WTC11 (cell line): ENCODE measurements around the gene PEX10.

ENCODE experiments used
- CBFB ChIP-seq: sonication (generic); formaldehyde crosslinking; IDR thresholded peaks from 2 replicates; pipeline ENCODE4 v1.8.1; 2022; ENCODE audit warnings: mild to moderate bottlenecking, low read depth, missing genetic modification reagents
- JUN ChIP-seq: sonication (generic); formaldehyde crosslinking; IDR thresholded peaks from 2 replicates; pipeline ENCODE4 v1.8.0; 2023; ENCODE audit warnings: mild to moderate bottlenecking, missing genetic modification reagents
- MXD4 ChIP-seq: fragments of 250-450 bp; sonication (Bioruptor Pico); IDR thresholded peaks from 2 replicates; pipeline ENCODE4 v1.8.0; 2021; ENCODE audit warnings: mild to moderate bottlenecking, moderate library complexity, borderline replicate concordance
- NFATC4 ChIP-seq: fragments of 250-450 bp; sonication (Bioruptor Pico); IDR thresholded peaks from 2 replicates; pipeline ENCODE4 v1.9.0; 2021; ENCODE audit warnings: mild to moderate bottlenecking
- NFE2L1 ChIP-seq: sonication (generic); formaldehyde crosslinking; IDR thresholded peaks from 2 replicates; pipeline ENCODE4 v1.8.1; 2023; ENCODE audit warnings: missing genetic modification reagents
- NFYB ChIP-seq: sonication (generic); formaldehyde crosslinking; conservative IDR thresholded peaks from 2 replicates; pipeline ENCODE4 v1.8.0; 2022; ENCODE audit warnings: low read depth, missing genetic modification reagents
- SP1 ChIP-seq: sonication (generic); formaldehyde crosslinking; conservative IDR thresholded peaks from 2 replicates; pipeline ENCODE4 v1.8.1; 2022; ENCODE audit warnings: missing genetic modification reagents
- TCF7 ChIP-seq: sonication (generic); formaldehyde crosslinking; IDR thresholded peaks from 2 replicates; pipeline ENCODE4 v1.8.0; 2022; ENCODE audit warnings: mild to moderate bottlenecking, low read depth, missing genetic modification reagents, moderate library complexity
- TF ChIP-seq, protein P1 (sequence below): fragments of 200-600 bp; IDR thresholded peaks from 2 replicates; pipeline ENCODE4 v1.8.0; 2022; ENCODE audit warnings: antibody characterized with exemption
- TF ChIP-seq, protein P2 (sequence below): sonication (generic); formaldehyde crosslinking; conservative IDR thresholded peaks from 2 replicates; pipeline ENCODE4 v1.8.1; 2023; ENCODE audit warnings: mild to moderate bottlenecking, low read depth, missing genetic modification reagents, moderate library complexity
- TF ChIP-seq, protein P3 (sequence below): sonication (generic); formaldehyde crosslinking; IDR thresholded peaks from 2 replicates; pipeline ENCODE4 v1.8.1; 2023; ENCODE audit warnings: mild to moderate bottlenecking, missing genetic modification reagents, moderate library complexity
- TF ChIP-seq, protein P4 (sequence below): sonication (generic); formaldehyde crosslinking; conservative IDR thresholded peaks from 2 replicates; pipeline ENCODE4 v1.8.1; 2022; ENCODE audit warnings: mild to moderate bottlenecking, missing genetic modification reagents
- TF ChIP-seq, protein P5 (sequence below): fragments of 250-450 bp; sonication (Bioruptor Pico); IDR thresholded peaks from 2 replicates; pipeline ENCODE4 v2.1.2; 2022; ENCODE audit warnings: mild to moderate bottlenecking, moderate library complexity
- TF ChIP-seq, protein P6 (sequence below): sonication (generic); formaldehyde crosslinking; IDR thresholded peaks from 2 replicates; pipeline ENCODE4 v1.8.0; 2022; ENCODE audit warnings: mild to moderate bottlenecking, missing genetic modification reagents

DNA sequence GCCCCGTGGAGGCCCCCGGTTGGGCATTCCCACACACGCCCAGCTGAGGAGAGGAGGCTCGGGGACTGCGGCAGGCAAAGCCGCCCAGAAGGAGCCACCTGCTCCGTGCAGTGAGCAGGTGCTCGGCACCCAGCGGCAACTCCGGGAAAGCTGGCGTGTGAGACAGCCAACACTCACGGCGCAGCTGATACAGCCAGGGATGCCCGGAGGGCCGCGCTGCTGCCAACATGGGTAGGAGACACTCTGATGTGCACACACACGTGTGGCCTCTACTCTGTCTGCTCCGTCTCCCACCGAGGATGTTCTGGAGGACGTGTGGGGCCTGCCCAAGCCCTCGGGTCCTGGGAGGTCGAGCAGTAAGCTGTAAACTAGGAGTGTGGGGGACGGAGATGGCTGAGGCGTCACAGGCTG, 33.9 kb downstream of the PEX10 start:
- TF ChIP-seq JUN (CRISPR knock-in tag) (no peak), TCF7 (CRISPR knock-in tag) (no peak), CBFB (CRISPR knock-in tag) (no peak), NFE2L1 (CRISPR knock-in tag) (no peak), NFATC4 (no peak), NFYB (CRISPR knock-in tag) (no peak), SP1 (no peak), MXD4 (no peak)
- TF ChIP-seq, protein P1, sequence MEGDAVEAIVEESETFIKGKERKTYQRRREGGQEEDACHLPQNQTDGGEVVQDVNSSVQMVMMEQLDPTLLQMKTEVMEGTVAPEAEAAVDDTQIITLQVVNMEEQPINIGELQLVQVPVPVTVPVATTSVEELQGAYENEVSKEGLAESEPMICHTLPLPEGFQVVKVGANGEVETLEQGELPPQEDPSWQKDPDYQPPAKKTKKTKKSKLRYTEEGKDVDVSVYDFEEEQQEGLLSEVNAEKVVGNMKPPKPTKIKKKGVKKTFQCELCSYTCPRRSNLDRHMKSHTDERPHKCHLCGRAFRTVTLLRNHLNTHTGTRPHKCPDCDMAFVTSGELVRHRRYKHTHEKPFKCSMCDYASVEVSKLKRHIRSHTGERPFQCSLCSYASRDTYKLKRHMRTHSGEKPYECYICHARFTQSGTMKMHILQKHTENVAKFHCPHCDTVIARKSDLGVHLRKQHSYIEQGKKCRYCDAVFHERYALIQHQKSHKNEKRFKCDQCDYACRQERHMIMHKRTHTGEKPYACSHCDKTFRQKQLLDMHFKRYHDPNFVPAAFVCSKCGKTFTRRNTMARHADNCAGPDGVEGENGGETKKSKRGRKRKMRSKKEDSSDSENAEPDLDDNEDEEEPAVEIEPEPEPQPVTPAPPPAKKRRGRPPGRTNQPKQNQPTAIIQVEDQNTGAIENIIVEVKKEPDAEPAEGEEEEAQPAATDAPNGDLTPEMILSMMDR = no peak
- TF ChIP-seq, protein P2, sequence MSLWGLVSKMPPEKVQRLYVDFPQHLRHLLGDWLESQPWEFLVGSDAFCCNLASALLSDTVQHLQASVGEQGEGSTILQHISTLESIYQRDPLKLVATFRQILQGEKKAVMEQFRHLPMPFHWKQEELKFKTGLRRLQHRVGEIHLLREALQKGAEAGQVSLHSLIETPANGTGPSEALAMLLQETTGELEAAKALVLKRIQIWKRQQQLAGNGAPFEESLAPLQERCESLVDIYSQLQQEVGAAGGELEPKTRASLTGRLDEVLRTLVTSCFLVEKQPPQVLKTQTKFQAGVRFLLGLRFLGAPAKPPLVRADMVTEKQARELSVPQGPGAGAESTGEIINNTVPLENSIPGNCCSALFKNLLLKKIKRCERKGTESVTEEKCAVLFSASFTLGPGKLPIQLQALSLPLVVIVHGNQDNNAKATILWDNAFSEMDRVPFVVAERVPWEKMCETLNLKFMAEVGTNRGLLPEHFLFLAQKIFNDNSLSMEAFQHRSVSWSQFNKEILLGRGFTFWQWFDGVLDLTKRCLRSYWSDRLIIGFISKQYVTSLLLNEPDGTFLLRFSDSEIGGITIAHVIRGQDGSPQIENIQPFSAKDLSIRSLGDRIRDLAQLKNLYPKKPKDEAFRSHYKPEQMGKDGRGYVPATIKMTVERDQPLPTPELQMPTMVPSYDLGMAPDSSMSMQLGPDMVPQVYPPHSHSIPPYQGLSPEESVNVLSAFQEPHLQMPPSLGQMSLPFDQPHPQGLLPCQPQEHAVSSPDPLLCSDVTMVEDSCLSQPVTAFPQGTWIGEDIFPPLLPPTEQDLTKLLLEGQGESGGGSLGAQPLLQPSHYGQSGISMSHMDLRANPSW (CRISPR knock-in tag) = no peak
- TF ChIP-seq, protein P3, sequence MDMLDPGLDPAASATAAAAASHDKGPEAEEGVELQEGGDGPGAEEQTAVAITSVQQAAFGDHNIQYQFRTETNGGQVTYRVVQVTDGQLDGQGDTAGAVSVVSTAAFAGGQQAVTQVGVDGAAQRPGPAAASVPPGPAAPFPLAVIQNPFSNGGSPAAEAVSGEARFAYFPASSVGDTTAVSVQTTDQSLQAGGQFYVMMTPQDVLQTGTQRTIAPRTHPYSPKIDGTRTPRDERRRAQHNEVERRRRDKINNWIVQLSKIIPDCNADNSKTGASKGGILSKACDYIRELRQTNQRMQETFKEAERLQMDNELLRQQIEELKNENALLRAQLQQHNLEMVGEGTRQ (CRISPR knock-in tag) = no peak
- TF ChIP-seq, protein P4, sequence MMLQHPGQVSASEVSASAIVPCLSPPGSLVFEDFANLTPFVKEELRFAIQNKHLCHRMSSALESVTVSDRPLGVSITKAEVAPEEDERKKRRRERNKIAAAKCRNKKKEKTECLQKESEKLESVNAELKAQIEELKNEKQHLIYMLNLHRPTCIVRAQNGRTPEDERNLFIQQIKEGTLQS (CRISPR knock-in tag) = no peak
- TF ChIP-seq, protein P5, sequence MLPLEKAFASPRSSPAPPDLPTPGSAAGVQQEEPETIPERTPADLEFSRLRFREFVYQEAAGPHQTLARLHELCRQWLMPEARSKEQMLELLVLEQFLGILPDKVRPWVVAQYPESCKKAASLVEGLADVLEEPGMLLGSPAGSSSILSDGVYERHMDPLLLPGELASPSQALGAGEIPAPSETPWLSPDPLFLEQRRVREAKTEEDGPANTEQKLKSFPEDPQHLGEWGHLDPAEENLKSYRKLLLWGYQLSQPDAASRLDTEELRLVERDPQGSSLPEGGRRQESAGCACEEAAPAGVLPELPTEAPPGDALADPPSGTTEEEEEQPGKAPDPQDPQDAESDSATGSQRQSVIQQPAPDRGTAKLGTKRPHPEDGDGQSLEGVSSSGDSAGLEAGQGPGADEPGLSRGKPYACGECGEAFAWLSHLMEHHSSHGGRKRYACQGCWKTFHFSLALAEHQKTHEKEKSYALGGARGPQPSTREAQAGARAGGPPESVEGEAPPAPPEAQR = no peak
- TF ChIP-seq, protein P6, sequence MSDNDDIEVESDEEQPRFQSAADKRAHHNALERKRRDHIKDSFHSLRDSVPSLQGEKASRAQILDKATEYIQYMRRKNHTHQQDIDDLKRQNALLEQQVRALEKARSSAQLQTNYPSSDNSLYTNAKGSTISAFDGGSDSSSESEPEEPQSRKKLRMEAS = no peak
